GM12864 (cell line): ENCODE measurements around the gene FKBP4.

Source experiments
- DNase-seq: peaks from one replicate; pipeline ENCODE4 v3.0.0-alpha.2; 2011; ENCODE audit warnings: low read depth
- H3K4me3 ChIP-seq: 2 replicates; pipeline ENCODE4 v1.5.1; 2011; ENCODE audit warnings: mild to moderate bottlenecking, low read depth, low read length, control low read depth
- TF ChIP-seq, protein P1 (sequence below): IDR thresholded peaks from 2 replicates; pipeline ENCODE4 v1.5.1; 2011; ENCODE audit warnings: low read depth, mild to moderate bottlenecking, moderate library complexity, low read length, control low read depth, inconsistent platforms; ENCODE audit errors: missing control alignments

FKBP4 gene

DNA sequence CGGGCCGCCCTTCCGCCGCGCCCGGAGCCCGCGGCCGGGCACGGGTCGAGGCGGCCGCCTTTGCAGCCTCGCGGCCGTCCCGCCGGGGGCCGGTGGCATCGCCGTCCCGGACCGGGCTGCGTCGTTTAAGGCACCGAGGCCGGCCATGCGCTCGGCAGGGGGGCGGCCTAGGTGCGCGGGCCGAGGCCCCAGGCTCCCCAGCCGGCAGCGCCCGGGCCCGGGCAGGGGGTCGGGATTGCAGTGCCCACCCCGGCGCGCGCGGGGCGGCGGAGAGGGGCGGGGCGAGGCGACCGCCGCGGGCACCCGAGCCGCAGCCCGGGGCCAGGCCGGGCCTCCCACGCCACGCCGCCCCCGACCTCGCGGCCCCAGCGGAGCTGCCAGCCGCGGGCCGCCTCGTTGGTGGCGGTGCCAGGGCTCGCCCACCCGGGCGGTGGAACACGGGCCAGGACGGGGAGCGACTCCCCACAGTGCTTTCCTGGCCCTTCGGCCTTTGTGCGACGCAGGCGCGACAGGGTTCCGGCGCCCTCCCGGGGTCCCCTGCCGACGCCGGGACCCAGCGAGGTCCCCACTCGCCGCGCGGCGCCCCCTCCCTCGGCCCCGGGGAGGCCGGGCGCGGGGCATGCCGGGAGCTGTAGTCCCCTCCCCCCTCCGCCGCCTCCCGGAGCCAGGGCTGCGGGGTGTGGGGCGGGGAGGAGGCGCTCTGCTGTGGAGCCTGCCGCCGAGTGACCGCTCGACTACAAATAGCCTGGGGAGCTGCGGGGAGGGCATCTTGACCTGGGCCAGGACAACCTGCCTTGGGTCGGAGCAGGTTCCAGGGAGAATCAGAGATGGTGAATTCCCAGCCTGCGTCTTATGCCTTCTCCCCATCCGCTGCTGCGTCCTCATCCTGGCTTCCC is 769 bp downstream of the FKBP4 start:
- TF ChIP-seq, protein P1, sequence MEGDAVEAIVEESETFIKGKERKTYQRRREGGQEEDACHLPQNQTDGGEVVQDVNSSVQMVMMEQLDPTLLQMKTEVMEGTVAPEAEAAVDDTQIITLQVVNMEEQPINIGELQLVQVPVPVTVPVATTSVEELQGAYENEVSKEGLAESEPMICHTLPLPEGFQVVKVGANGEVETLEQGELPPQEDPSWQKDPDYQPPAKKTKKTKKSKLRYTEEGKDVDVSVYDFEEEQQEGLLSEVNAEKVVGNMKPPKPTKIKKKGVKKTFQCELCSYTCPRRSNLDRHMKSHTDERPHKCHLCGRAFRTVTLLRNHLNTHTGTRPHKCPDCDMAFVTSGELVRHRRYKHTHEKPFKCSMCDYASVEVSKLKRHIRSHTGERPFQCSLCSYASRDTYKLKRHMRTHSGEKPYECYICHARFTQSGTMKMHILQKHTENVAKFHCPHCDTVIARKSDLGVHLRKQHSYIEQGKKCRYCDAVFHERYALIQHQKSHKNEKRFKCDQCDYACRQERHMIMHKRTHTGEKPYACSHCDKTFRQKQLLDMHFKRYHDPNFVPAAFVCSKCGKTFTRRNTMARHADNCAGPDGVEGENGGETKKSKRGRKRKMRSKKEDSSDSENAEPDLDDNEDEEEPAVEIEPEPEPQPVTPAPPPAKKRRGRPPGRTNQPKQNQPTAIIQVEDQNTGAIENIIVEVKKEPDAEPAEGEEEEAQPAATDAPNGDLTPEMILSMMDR = no peak
- DNase-seq = no peak
- H3K4me3 ChIP-seq = peak overlapping the region; percentile 76

DNA sequence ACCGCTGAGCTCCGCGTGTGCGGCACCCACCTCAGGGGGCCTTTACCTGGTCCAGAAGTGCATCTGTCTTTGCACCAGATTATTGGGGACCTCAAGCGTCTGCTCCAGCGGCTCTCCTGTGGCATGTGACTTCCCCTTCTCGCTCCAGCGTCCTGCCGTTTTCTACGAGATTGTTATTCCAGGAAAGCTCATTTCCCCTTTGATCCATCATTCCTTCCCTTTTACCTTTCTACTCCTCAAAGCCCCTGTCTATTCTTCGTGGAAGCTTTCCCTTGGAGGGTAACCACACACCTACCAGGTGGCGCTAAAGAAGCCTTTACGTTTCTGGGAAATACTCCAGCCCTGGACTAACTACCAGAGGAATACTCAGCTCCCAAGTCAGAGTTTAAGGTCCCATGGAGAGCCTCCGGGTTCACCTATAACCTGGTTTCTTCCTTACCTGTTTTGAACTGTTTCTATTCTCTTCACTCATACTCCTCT is 1.5 kb downstream of the FKBP4 start:
- no peak for DNase-seq
- TF ChIP-seq, protein P1 = no peak
- H3K4me3 ChIP-seq = peak overlapping the region; percentile 76

DNA sequence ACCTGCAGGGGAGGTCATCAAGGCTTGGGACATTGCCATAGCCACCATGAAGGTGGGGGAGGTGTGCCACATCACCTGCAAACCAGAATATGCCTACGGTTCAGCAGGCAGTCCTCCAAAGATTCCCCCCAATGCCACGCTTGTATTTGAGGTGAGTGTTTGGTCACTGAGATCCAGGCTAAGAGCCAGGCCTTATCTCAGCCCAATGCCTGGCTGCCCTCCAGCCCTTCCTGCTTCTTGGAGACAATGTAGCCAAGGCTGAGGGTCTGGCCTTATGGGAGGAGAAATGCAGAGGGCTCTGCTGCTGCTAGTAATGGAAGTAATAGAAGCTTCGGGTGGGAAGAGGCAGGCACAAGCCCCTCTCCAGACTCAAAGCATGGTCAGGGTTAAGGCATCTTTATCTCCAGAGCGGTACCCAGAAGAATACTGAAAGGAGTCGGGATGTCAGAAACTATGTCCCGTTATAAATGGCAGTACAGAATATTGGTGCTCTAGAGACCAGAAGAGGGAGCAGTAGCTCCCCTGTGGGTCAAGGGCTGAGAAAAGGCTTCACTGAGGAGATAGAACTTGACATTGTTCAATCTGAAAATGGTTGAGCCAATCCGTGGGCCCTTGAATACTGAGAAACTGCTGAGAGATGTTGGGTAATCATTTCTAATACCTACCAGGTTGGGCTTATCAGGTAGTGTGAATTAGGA is 3.1 kb downstream of the FKBP4 start:
- TF ChIP-seq, protein P1 = peak; percentile 8
- no peak overlapping the region for H3K4me3 ChIP-seq
- DNase-seq = no peak

DNA sequence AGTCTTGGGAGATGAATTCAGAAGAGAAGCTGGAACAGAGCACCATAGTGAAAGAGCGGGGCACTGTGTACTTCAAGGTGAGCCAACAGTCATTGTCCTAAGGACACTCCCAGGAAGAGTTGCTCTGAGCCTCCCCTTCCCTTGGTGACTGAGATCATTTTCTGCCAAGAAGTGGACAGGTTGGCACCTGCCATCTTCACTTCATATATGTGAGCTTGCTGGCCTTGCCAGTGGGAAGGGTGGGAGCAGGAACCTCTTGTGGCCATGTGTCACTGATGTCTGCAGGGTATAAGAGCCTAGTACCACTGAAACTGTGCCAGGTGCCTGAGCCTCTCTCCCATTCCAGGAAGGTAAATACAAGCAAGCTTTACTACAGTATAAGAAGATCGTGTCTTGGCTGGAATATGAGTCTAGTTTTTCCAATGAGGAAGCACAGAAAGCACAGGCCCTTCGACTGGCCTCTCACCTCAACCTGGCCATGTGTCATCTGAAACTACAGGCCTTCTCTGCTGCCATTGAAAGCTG is 5.3 kb downstream of the FKBP4 start:
- H3K4me3 ChIP-seq = no peak overlapping the region
- TF ChIP-seq, protein P1 = no peak
- no peak for DNase-seq

DNA sequence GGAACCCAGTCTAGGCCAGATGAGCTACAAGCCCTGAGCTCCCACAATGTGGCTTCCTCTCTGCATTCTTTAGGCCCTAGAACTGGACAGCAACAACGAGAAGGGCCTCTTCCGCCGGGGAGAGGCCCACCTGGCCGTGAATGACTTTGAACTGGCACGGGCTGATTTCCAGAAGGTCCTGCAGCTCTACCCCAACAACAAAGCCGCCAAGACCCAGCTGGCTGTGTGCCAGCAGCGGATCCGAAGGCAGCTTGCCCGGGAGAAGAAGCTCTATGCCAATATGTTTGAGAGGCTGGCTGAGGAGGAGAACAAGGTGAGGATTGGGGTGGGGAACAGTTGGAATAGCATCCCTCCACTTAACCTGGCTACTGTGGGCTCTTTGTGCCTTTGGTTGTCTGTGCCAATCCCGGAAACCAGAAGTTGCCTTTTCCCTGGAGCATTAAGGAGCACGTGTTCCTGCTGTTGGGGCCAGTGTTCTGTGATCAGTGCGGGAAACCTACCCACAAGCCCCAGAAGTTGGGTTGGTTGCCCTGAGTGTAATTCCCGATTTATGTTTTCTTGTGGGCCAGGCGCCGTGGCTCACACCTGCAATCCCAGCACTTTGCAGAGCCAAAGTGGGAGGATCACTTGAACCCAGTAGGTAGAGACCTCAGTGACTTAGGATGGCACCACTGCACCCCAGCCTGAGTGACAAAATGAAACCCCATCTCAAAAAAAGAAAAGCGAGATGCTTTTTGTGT is 6.4 kb downstream of the FKBP4 start:
- H3K4me3 ChIP-seq = no peak overlapping the region
- TF ChIP-seq, protein P1 = no peak
- DNase-seq = no peak

DNA sequence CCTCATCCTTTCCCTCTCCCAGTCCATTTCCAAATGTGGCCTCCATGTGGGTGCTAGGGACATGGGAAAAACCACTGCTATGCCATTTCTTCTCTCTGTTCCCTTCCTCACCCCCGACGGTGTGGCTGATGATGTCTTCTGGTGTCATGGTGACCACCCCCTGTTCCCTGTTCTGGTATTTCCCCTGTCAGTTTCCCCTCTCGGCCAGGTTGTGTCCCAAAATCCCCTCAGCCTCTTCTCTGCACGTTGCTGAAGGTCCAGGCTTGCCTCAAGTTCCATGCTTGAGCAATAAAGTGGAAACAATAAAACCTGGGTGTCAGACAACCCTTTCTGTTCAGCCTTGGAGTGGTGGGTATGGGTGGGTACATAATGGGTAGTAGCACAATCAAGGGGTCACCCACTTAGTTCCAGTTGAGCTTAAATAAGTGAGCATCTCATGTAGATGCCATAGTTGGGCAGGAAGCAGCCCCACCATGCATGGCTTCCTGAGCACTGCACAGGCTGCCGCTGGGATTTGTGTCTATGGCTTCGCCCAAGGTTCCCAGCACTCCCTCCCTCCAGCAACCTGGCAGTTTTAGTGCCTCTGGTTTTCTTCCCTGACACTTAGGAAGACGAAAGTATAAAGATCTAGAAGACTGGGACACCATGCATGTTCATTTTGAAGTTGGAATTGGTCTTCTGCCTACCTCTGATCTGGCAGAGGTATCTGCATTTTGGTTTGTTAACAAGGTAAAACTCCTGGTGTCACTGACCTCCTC is 9.0 kb downstream of the FKBP4 start:
- H3K4me3 ChIP-seq = no peak overlapping the region
- no peak for DNase-seq
- TF ChIP-seq, protein P1 = no peak
